ENCODE results near the gene MON1A. TPM values are rescaled to one million over a fixed set of nuclear protein-coding genes. Genes with fewer than 3 reads are reported as not detected.

MON1A gene
- total and polyA plus RNA-seq, 10 of the 15 experiments (the other 5 are each of a cell fraction or from before 2014, with no cell fraction given) = 1.3 to 10.5 (median 7.7) TPM

- Histone ChIP-seq H3K9ac (ENCODE audit: control insufficient read depth, insufficient read depth, low read length) (no peak overlapping the region), H3K4me2 (ENCODE audit: control insufficient read depth, insufficient read depth) (no peak overlapping the region), H3K27ac (ENCODE audit: control insufficient read depth, insufficient read depth) (no peak overlapping the region), H3K79me2 (ENCODE audit: control insufficient read depth, insufficient read depth, low read length) (no peaks in the 10 kb centered on the region), H4K20me1 (ENCODE audit: control insufficient read depth, insufficient read depth) (no peaks in the 10 kb centered on the region), H3K4me1 (ENCODE audit: control insufficient read depth, insufficient read depth, low read length) (no peaks in the 10 kb centered on the region), H3K27me3 (replicated peaks in 1 of 2; ENCODE audit: control insufficient read depth in 2 of 2, insufficient read depth in 2 of 2, low read length in 1 of 2) (peaks cover 0 to 2% of the 10 kb centered on the region in 2 experiments; a peak in 1 of 4 replicates), H3K36me3 (ENCODE audit: control insufficient read depth in 2 of 2, insufficient read depth in 2 of 2, low read length in 1 of 2) (no peaks in the 10 kb centered on the region), H3K9me3 (replicated peaks; ENCODE audit: control insufficient read depth, insufficient read depth, low read length) (no peaks in the 10 kb centered on the region), H2AFZ (ENCODE audit: control insufficient read depth, low read depth, low read length) (no peak overlapping the region), H3K4me3 (no peak overlapping the region)
- no TSS peak for BruUV-seq (replicated peaks)
- ChIA-PET POLR2A (no interaction called here), RAD21 (ENCODE audit: unreplicated experiment) (interaction anchor here (1.5 kb wide), 1 partner anchor 53 kb away, joined by 3 read pairs; the partner anchor contains the start of gene MON1A), SMC1A (ENCODE audit: uncharacterized antibody, unreplicated experiment) (no interaction called here), CTCF (interaction anchor here (1.3 kb wide), 1 partner anchor 37 kb away, joined by 5 read pairs; no protein-coding TSS in a partner anchor)
- in situ Hi-C loops (cut with MboI) (no loop called here), intact Hi-C loops (cut with micrococcal nuclease; ENCODE audit: unreplicated experiment) (no loop called here)
- WGBS (ENCODE audit: insufficient coverage, insufficient replicate concordance, low lambda C conversion rate, missing lambda C conversion rate) = 14% methylated on average over 5 of the region's 5 CpGs
- ATAC-seq (no peak), FAIRE-seq (no peak), DNase-seq (ENCODE audit: low read depth, low spot score) (no peak)
- TF ChIP-seq ZNF592 (IDR thresholded peaks at IDR 0.05) (no peak), POU2F2 (IDR thresholded peaks at IDR 0.05; ENCODE audit: borderline replicate concordance, low read depth, low read length) (no peak), CTCF (IDR thresholded peaks at IDR 0.05 in 2 of 3, conservative IDR thresholded peaks at IDR 0.05 in 1 of 3; ENCODE audit: control insufficient read depth in 2 of 3, extremely low read depth in 1 of 3, insufficient read depth in 1 of 3, low read depth in 3 of 3, low read length in 3 of 3) (no peak), RAD51 (IDR thresholded peaks at IDR 0.05) (no peak), BRCA1 (IDR thresholded peaks at IDR 0.05; ENCODE audit: low read depth, low read length) (no peak), ATF2 (IDR thresholded peaks at IDR 0.05; ENCODE audit: low read length) (no peak), SUPT20H (IDR thresholded peaks at IDR 0.05; ENCODE audit: borderline replicate concordance, control insufficient read depth, low read depth, low read length) (no peak), IRF4 (IDR thresholded peaks at IDR 0.05; ENCODE audit: low read depth, low read length) (no peak), CUX1 (IDR thresholded peaks at IDR 0.05; ENCODE audit: insufficient replicate concordance, low read depth, low read length) (no peak), ZNF217 (IDR thresholded peaks at IDR 0.05) (no peak), NFXL1 (IDR thresholded peaks at IDR 0.05; ENCODE audit: borderline replicate concordance) (no peak)
Measured at GRCh38 chr3:49876567-49876966, 53.0 kb downstream of the MON1A start.
